Esophagus squamous epithelium (tissue), 4 donors: Measurements from ENCODE around the gene IMMP2L.

Experiments used
- CTCF ChIP-seq, 6 experiments: fragments of 450-650 bp in 4 of 6; fragments of 200-600 bp in 2 of 6; sonication (generic) in 2 of 6; IDR thresholded peaks; one replicate each; pipeline ENCODE4 v1.5.1; 2016 to 2019; ENCODE audit warnings: antibody characterized with exemption in 6 of 6, mild to moderate bottlenecking in 4 of 6, moderate library complexity in 4 of 6
- POLR2A ChIP-seq, 4 donors: fragments of 450-650 bp; IDR thresholded peaks; one replicate each; pipeline ENCODE4 v1.6.1; 2017; ENCODE audit warnings: antibody characterized with exemption in 4 of 4, mild to moderate bottlenecking in 4 of 4, moderate library complexity in 3 of 4

- TF ChIP-seq CTCF (IDR thresholded peaks at IDR 0.05) (no peak), POLR2A (IDR thresholded peaks at IDR 0.05) (no peak)
Observed at GRCh38 chr7:111090846-111091245, 471.4 kb downstream of the IMMP2L start, which contains the start of gene LRRN3.
